GM12872 (cell line): ENCODE measurements around the gene RNASEH1.

ENCODE experiments used
- CTCF ChIP-seq: IDR thresholded peaks from 3 replicates; pipeline ENCODE4 v1.5.1; 2011; ENCODE audit warnings: low read depth, mild to moderate bottlenecking, low read length, moderate library complexity; ENCODE audit not compliant: insufficient read depth

RNASEH1 gene

GRCh38 chr2:3602553-3603339, 44.6 kb upstream of the RNASEH1 start:
- TF ChIP-seq CTCF, result no peak

GRCh38 chr2:3601561-3602271, 43.6 kb upstream of the RNASEH1 start:
- no peak for TF ChIP-seq CTCF

- TF ChIP-seq CTCF, result no peak
Observed at GRCh38 chr2:3600256-3600855, 42.2 kb upstream of the RNASEH1 start.

- no peak for TF ChIP-seq CTCF
Observed at GRCh38 chr2:3598912-3599854, 41.0 kb upstream of the RNASEH1 start.

GRCh38 chr2:3598197-3598910, 40.2 kb upstream of the RNASEH1 start:
- TF ChIP-seq CTCF, result no peak

- no peak for TF ChIP-seq CTCF
Observed at GRCh38 chr2:3597567-3597966, 39.4 kb upstream of the RNASEH1 start.
